ENCODE data around the gene SLIT1.

- TF ChIP-seq CTCF (IDR thresholded peaks at IDR 0.05) (no peak), POLR2AphosphoS5 (IDR thresholded peaks at IDR 0.05; ENCODE audit: insufficient read depth in 1 of 2, low read depth in 1 of 2) (no peak), POLR2A (IDR thresholded peaks at IDR 0.05) (no peak)
These were observed 44.6 kb downstream of the SLIT1 start for GRCh38 chr10:97140902-97141745.
